Fibroblast of the aortic adventitia (primary cell): Measurements from ENCODE around the gene CARD14. TPM values are rescaled to one million over a fixed set of nuclear protein-coding genes. Genes with fewer than 3 reads are reported as not detected.

ENCODE experiments used
- DNase-seq: peaks from one replicate; pipeline ENCODE4 v3.0.0-alpha.2; 2010; ENCODE audit warnings: low read depth
- H3K4me3 ChIP-seq: 2 replicates; pipeline ENCODE4 v1.5.1; 2011; ENCODE audit warnings: low read depth, mild to moderate bottlenecking, control low read depth, low read length, moderate library complexity
- CTCF ChIP-seq: IDR thresholded peaks from 2 replicates; pipeline ENCODE4 v1.5.1; 2011; ENCODE audit warnings: mild to moderate bottlenecking, low read length, control low read depth, inconsistent platforms; ENCODE audit not compliant: insufficient read depth
- total RNA-seq: library from RNA; depleted of rRNA; stranded (reverse); fragments of >200 nt; gene quantifications from 2 replicates; pipeline ENCODE4 v1.2.3, GENCODE V29; 2012; ENCODE audit warnings: low replicate concordance

The CARD14 gene
- total RNA-seq, 1 donor, result 0.09 TPM

DNA sequence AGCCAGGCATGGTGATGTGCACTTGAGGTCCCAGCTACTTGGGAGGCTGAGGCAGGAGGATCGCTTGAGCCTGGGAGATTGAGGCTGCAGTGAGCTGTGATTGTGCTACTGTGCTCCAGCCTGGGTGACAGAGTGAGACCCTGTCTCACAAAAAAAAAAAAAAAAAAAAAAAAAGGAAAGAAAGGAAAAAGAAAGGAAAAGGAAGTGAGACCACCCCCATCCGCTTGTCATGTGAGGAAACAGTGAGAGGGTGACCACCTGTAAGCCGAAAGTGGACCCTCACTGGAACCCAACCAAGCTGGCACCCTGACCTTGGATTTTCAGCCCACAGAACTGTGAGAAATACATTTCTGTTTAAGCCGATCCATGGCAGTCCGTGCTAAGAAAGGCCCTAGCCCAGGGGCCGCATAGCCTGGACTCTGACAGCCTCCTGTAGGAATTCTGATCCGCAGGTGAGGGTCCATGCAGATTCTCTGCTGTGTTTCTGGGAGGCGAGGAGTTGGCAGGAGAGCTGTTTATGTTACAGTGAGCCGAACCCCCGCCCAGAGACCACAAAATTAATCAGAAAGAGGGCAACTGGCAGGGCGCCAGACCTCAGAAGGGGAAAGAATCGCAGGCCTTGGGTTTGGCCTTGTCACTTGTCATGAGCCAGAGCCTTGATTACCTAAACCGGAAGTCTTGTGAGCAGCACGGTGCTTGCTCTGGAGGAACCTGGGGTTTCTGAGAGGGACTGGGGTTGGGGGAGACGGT lies 49.4 kb downstream of the CARD14 start:
- H3K4me3 ChIP-seq, result peak overlapping the region; percentile 86
- peak; percentile 86 for DNase-seq
- no peak for TF ChIP-seq CTCF

GRCh38 chr17:80219763-80220053 lies 49.9 kb downstream of the CARD14 start:
- peak overlapping the region; percentile 86 for H3K4me3 ChIP-seq
- no peak for TF ChIP-seq CTCF
- DNase-seq, result no peak

DNA sequence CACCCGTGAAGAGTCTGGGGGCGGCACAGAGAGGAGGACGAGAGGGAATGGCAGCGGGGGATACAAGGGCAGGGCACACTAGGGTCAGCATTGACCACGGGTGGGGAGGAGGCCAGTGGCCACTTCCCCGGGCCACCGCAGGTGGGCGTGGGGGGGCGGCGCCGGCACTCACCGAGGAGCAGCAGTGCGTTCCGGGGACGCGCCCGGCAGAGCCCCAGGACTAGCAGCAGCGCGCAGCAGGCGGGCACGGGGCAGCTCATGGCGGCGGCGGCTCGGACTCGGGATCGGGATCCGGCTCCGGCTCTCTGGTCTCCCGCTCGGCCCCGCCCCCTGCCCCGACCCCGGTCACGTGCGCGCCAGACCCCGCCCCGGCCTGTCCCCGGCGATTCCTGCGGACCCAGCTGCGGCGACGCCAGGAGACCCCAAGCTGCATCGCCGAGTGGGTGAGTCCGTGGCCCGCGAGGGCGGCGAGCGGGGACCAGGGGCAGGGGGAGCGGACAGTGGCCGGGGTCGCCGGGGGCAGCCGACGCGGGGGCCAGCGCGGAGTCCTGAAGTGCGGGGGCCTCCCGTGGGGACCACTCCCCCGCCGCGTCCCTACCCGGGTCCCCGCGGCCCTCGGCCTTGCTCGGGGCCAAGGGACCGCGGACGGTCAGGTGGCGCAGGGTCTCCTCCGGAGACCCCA lies 50.4 kb downstream of the CARD14 start, which contains the start of the genes SGSH and SLC26A11:
TSS of gene SGSH (minus strand) at position 280 of the 682 bp plus-strand sequence. CDS start at position 260, 20 bp downstream.
TSS of gene SLC26A11 (plus strand) at position 374 of the 682 bp plus-strand sequence. CDS start 1,134 bp downstream, outside the sequence.
- peak; percentile 8 for TF ChIP-seq CTCF
- peak within 1 kb of the TSS; percentile 86 for H3K4me3 ChIP-seq

GRCh38 chr17:80220736-80221215 lies 50.9 kb downstream of the CARD14 start:
- no peak for TF ChIP-seq CTCF
- peak; percentile 22 for DNase-seq
- H3K4me3 ChIP-seq, result peak overlapping the region; percentile 86

More for the DNA sequence above, 50.4 kb downstream of the CARD14 start, which contains the start of the genes SGSH and SLC26A11:
- peak; percentile 40 for DNase-seq

- H3K4me3 ChIP-seq, result peak overlapping the region; percentile 86
- no peak for TF ChIP-seq CTCF
- DNase-seq, result no peak
These were observed 51.7 kb downstream of the CARD14 start for GRCh38 chr17:80221351-80222105.

DNA sequence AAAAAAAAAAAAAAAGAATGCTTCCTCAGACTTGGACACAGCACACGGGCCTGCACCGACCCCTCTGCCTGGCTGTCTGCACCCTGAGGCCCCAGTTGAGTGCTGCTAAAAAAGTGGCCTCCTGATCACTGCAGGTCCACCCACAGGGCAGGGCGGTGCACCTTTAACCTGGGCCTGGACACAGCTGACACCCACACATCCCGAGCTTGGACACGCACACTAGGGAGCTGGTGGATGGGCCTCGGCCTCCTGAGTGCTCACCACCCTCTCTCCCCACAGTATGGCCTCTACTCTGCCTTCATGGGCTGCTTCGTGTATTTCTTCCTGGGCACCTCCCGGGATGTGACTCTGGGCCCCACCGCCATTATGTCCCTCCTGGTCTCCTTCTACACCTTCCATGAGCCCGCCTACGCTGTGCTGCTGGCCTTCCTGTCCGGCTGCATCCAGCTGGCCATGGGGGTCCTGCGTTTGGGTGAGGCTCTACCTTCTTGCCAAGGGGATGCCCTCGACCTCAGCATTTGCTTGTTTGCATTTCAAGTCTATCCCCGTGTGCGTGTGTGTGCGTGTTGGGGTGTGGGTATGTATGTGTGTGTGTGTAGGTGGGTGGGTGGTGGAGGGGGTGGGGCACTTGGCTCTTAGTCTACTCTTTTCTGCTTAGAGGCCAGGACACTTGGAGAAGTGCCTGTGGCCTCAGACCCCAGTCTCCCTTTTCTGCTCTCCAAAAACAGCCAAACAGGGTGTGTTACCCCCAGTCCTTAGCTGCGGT lies 52.7 kb downstream of the CARD14 start:
- no peak for DNase-seq
- H3K4me3 ChIP-seq, result no peak overlapping the region
- TF ChIP-seq CTCF, result no peak
